SKM-1 (cell line): ENCODE results near the gene RARRES2.
"Not testable (repeated sequence)": the region's sequence is repeated elsewhere in the genome, so short reads cannot be mapped to it uniquely, and the experiment has no call there.

Experiments used
- DNase-seq: peaks from one replicate; lab custom pipeline; 2025; ENCODE audit not compliant: unreplicated experiment; lab: John Stamatoyannopoulos, UW

Gene RARRES2

DNA sequence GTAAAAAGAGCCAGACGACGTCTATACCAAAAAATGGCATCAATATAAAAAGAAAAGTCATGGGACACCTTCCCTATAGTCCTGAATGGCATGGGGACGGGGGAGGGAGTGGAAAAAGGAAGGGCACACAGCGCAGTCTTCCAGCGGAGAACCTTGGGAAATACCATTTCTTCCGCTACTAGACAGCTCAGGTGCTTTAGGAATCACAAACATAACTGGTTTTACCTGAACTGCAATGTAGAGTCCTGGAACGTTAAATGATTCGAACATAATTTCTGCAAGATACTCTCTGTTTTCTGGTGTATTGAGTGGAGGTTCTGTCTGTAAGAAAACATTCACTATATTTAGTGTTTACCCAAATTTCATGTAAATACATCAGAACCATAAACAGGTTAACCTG, 46.4 kb downstream of the RARRES2 start:
- not testable (repeated sequence) for DNase-seq

DNA sequence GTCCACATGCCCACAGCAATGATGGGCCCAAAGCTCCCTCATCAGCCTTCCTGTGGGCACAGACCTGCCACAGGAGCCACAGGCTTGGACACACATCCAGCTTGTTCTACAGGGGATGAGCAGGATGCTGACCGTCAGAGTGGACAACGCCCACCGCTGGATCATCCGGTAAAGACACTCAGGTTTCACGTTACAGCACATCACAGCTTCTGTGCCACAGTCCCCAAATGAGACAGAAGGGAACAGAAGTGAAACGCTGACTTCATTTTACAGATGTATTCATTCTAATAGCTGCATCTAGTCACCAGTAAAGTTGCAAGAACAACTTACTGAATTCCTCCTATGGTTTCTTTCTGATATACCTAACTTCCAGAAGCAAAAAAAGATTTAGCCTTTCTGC, 51.1 kb downstream of the RARRES2 start:
- not testable (repeated sequence) for DNase-seq

DNA sequence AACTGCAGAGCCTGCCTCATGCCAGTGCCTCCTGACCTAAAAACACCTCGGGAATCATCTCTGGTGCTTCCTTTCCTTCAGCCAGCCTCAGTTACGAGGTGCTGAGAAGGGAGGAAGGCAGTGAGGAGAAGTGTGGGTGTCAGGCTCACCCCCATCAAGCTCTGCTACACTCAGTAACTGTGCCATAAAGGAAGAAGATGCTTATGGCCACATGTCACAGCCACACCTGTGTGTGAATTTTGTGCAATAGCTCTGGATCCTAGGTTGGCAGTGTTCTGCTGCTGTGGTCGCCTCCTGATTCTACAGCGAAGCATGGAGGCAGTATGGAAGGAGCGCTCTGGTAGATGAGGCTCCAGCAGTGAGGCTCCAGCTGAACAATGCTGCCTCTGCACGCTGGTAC, 52.6 kb downstream of the RARRES2 start:
- not testable (repeated sequence) for DNase-seq
